Left ventricle myocardium superior (tissue), 1 donor: ENCODE data around the gene FHIP1B. TPM values are rescaled to one million over a fixed set of nuclear protein-coding genes. Genes with fewer than 3 reads are reported as not detected.
"Not testable (repeated sequence)": the region's sequence is repeated elsewhere in the genome, so short reads cannot be mapped to it uniquely, and the experiment has no call there.

Experiments used
- ATAC-seq: fragments of 200-7000 bp; cut with Tn5 transposase; one replicate; pipeline ENCODE4 v1.9.1; 2020; ENCODE audit warnings: mild to moderate bottlenecking, moderate library complexity
- DNase-seq: peaks from one replicate; pipeline ENCODE4 v3.0.0-alpha.2; 2020
- intact Hi-C: fragments of 100-400 bp; cut with micrococcal nuclease; formaldehyde crosslinking; loops from one replicate; pipeline ENCODE4 v1.11.0; 2022
- long read RNA-seq: library from polyadenylated mRNA; unstranded; transcript quantifications from one replicate; pipeline ENCODE4 v2.0.0, GENCODE V29; 2021
- total RNA-seq: library from RNA; stranded (reverse); fragmentation: NEBNext Ultra II Directional; extraction: Animal tissue kit (Norgen Biotek cat#: 25700); gene quantifications from one replicate; pipeline ENCODE4 v1.2.1, GENCODE V29; 2021
- donor health status: DM: no; HTN: yes; CAD: no; lungs with severe emphysema.

The FHIP1B gene
- total RNA-seq = 16.3 TPM
- long read RNA-seq, partial matches to known transcripts = 6 of 11 reads
- long read RNA-seq, other reads (novel, unspliced or antisense) = 1 of 11 reads

- peak; percentile 99 for DNase-seq
- ATAC-seq = peak; percentile 98
- intact Hi-C loops = loop anchor here (10.0 kb wide), 1 partner anchor 80 kb away; no protein-coding TSS in a partner anchor
Measured at GRCh38 chr11:6234387-6235107, at the start of gene FHIP1B. Gene FHIP1B (minus strand): TSS chr11:6234636. CDS start chr11:6224516, 10,120 bp downstream.

DNA sequence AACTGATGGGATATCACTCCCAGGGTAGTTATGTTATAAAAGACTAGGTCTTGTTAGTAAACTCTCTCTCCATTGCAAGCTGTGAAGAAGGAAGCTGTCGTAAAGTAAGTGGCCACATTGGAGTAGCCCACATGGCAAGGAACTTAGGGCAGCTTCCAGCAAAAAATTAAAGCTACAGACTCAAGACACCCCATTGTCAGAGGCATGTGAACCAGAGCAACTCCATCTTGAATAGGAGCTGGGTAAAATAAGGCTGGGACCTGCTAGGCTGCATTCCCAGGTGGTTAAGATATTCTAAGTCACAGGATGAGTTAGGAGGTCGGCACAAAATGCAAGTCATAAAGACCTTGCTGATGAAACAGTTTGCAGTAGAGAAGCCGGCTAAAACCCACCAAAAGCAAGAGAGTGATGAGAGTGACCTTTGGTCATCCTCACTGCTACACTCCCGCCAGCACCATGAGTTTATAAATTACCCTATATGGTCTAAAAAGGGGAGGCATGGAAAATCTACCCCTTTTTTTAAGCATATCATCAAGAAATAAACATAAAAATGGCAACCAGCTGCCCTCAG is 49.1 kb upstream of the FHIP1B start:
- no peak for ATAC-seq
- DNase-seq = no peak
- intact Hi-C loops = no loop called here

GRCh38 chr11:6280809-6281208 is 46.4 kb upstream of the FHIP1B start:
- intact Hi-C loops, DNase-seq, ATAC-seq: not testable (repeated sequence)

GRCh38 chr11:6273188-6273587 is 38.8 kb upstream of the FHIP1B start:
- ATAC-seq = peak; percentile 88

GRCh38 chr11:6271598-6271997 is 37.2 kb upstream of the FHIP1B start:
- ATAC-seq (peak; percentile 77), DNase-seq (no peak)
- intact Hi-C loops = no loop called here

More at GRCh38 chr11:6273188-6273587, 38.8 kb upstream of the FHIP1B start:
- DNase-seq = no peak
- intact Hi-C loops = no loop called here

DNA sequence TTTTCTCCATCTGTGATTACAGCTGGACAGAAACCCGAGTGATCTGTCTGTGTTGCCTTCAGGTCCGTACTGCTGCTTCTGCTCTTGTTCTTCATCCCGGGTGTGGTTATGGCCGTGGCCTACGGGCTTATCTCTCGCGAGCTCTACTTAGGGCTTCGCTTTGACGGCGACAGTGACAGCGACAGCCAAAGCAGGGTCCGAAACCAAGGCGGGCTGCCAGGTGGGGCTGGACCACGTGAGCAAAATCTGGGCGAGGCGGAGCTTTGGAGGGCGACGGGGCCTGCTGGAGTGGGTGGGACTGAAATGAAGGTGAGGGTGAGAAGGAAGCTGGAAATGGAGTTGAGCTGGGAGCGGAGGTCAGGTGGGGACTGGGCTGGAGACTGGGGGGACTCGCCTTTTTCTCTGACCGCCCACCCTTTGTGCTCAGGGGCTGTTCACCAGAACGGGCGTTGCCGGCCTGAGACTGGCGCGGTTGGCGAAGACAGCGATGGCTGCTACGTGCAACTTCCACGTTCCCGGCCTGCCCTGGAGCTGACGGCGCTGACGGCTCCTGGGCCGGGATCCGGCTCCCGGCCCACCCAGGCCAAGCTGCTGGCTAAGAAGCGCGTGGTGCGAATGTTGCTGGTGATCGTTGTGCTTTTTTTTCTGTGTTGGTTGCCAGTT is 36.3 kb upstream of the FHIP1B start:
- intact Hi-C loops = no loop called here
- DNase-seq (no peak), ATAC-seq (no peak)

DNA sequence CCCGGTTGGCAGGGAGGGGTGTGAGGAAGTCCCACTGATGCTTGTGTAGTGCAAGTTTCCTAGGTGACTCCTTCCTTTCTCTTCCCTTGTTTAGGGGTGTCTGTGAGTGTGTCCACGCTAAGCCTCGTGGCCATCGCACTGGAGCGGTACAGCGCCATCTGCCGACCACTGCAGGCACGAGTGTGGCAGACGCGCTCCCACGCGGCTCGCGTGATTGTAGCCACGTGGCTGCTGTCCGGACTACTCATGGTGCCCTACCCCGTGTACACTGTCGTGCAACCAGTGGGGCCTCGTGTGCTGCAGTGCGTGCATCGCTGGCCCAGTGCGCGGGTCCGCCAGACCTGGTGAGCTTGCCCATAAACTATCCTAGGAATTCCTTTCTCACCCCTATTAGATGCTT is 35.6 kb upstream of the FHIP1B start:
- intact Hi-C loops = no loop called here
- DNase-seq = no peak

DNA sequence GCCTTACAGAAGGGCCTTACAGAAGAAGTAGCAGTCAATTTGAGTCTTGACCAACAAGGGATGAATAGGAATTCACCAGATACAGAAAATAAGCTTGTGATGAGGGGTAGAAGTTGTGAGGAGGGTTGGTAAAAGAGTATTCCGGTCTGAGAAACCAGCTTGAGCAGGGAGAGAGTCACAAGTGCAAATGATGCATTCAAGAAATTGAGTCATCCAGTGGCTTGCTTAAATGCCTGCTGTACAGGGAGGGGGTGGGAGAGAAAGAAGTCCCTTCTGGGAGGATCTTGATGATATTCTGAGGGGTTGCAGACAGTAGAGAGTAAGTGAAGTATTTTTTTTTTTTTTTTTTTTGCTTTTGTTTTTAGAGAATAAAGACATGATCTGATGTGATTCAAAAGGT is 34.4 kb upstream of the FHIP1B start:
- ATAC-seq = no peak

More for the DNA sequence above, 35.6 kb upstream of the FHIP1B start:
- ATAC-seq = no peak

GRCh38 chr11:6263662-6264061 is 29.2 kb upstream of the FHIP1B start:
- ATAC-seq = no peak
- no peak for DNase-seq
- intact Hi-C loops = no loop called here

More for the DNA sequence above, 34.4 kb upstream of the FHIP1B start:
- DNase-seq = no peak
- intact Hi-C loops = no loop called here

DNA sequence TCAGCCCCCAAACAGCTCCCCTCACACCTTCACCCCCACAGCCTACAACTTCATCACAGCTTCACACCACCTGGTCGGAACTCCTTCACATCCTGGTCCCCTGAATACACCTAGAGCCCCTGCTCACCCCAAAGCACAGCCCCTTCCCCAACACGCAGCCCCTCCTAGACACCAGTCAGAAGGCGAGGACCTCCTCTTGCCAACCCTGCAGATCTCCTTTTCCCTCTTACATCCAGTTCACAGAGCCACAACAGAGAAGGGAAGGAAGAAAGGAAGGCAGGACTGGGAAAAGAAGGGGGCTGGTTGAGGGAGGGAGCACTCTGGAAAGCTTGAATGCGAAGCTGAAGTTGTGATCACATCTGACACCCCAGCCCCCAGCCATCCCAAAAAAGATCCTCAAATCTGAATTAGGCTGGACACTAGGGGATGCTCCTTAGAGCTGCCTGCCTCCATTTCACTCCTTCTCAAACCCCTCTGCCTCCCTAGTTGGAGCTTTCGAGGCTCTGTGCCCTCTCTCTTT is 25.8 kb upstream of the FHIP1B start:
- DNase-seq = no peak
- intact Hi-C loops = no loop called here
- no peak for ATAC-seq

GRCh38 chr11:6258571-6259081 is 24.2 kb upstream of the FHIP1B start:
- peak; percentile 40 for ATAC-seq
- intact Hi-C loops = no loop called here

DNA sequence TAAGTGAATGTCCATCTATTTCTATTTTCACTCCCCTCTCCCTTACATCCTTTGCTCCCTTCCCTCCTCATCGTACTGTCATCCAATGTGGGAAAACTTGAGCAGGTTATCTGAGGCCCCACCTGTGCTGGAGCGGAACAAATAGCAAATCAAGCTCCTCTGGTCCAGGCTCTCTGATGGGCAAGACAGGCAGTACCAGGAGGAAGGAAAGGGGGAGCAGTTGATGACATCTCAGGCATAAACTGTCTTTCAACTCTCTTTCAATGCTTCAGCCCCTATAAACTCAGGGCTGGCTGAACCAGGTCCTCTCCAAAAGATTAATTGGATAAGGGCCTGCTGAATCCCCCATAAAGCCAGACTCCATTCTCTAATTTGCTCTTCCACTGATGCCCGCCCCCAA is 23.7 kb upstream of the FHIP1B start:
- intact Hi-C loops = no loop called here
- DNase-seq (no peak), ATAC-seq (no peak)

More at GRCh38 chr11:6258571-6259081, 24.2 kb upstream of the FHIP1B start:
- no peak for DNase-seq

GRCh38 chr11:6253197-6253596 is 18.8 kb upstream of the FHIP1B start:
- ATAC-seq (no peak), DNase-seq (no peak)
- intact Hi-C loops = no loop called here

GRCh38 chr11:6251990-6252473 is 17.6 kb upstream of the FHIP1B start:
- intact Hi-C loops = no loop called here
- DNase-seq (no peak), ATAC-seq (no peak)

DNA sequence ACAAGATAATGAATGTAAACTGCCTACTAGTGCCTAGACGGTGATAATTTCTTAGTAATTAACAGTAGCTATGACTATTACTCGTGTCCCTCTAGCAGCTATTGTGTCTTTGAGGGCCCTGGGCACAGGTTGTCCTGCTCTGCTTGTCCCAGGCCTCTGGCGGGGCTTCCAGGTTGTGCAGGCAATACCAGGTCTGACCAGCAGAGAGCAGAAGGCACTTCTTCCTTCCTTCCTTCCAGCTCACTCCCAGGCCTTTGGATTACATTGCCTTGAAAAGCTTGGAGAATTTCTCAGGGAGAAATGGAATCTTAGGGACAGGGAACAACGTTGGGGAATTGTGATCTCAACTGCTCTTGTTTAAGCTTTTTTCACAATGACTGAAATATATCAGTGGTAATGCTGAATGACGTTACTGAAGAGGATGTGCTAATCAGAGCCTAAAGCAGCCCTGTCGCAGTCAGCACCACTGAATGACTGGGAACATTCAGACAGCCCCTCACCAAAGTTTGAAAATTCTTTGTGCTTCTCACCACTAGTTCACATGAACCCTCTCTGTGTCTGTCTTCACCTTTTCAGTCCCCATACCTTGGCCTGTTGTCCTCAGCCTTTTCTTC is 16.8 kb upstream of the FHIP1B start:
- ATAC-seq (peak; percentile 93), DNase-seq (peak; percentile 71)
- intact Hi-C loops = no loop called here

DNA sequence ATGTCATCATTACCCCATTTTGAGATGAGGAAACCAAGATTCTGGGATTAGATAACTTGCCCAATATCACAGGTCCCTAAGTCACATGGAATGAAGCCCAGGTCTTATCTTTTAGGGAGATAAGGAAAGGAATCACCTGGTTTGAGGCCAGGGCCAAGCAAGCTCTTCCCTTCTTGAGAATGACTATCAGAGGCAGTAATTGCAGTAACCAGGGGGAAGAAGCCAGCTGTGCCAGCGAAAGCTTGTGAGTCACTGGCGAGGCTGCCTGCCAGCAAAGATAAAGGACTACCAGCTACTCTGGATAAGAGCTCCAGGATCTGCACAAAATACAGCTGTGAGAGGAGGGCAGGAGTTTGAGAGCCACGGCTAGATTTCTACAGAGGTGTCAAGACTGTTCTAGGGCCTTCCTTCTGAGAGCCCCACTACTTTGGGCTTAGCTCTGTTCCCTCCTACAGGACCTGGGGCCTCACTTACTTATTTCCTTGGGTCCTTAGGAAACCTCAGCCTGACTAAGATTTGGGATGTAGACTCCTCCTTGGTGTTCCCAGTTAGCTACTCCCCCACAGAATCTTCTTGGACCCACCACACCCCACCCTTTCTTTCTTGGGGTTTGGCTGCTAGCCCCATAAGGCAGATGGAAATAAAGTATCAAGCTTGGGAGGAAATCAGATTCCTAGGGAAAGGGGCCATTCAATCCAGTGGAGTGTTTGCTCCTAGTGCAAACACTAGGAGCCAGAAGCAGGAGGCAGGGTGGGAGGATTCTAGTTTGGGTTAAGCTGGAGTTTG is 15.5 kb upstream of the FHIP1B start:
- ATAC-seq = peak; percentile 89
- intact Hi-C loops = no loop called here
- DNase-seq = peak; percentile 80

DNA sequence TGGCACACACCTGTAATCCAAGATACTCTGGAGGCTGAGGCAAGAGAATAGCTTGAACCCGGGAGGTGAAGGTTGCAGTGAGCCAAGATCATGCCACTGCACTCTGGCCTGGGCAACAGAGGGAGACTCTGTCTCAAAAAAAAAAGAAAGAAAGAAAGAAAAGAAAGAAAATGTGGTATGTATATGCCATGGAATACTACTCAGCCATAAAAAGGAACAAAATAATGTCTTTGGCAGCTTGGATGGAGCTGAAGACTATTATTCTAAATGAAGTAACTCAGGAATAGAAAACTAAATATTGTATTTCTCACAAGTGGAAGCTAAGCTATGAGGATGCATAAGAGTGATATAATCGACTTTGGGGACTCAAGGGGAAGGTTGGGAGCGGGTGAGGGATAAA is 14.5 kb upstream of the FHIP1B start:
- ATAC-seq, intact Hi-C loops, DNase-seq: not testable (repeated sequence)

- ATAC-seq = peak; percentile 25
- intact Hi-C loops = no loop called here
- no peak for DNase-seq
Measured at GRCh38 chr11:6248248-6248647, 13.8 kb upstream of the FHIP1B start.
